GM06990 (cell line): ENCODE measurements around the gene KLRC1.
"Not testable (repeated sequence)": the region's sequence is repeated elsewhere in the genome, so short reads cannot be mapped to it uniquely, and the experiment has no call there.

ENCODE experiments used
- DNase-seq: peaks from one replicate; pipeline ENCODE4 v3.0.0-alpha.2; 2011; ENCODE audit not compliant: insufficient read length; ENCODE audit errors: extremely low read depth
- H3K27me3 ChIP-seq: replicated peaks from 2 replicates; pipeline ENCODE4 v1.6.0; 2011; ENCODE audit warnings: low read length; ENCODE audit not compliant: control insufficient read depth, insufficient read depth
- H3K36me3 ChIP-seq: 2 replicates; pipeline ENCODE4 v1.5.1; 2011; ENCODE audit warnings: low read length; ENCODE audit not compliant: control insufficient read depth, insufficient read depth
- H3K4me3 ChIP-seq: replicated peaks from 2 replicates; pipeline ENCODE4 v1.5.1; 2011; ENCODE audit warnings: low read depth, mild to moderate bottlenecking, control low read depth, low read length
- TF ChIP-seq, protein P1 (sequence below): IDR thresholded peaks from 2 replicates; pipeline ENCODE4 v1.5.1; 2011; ENCODE audit warnings: low read length, control low read depth, mild to moderate bottlenecking, inconsistent platforms; ENCODE audit not compliant: insufficient read depth, poor library complexity, severe bottlenecking

KLRC1 gene

DNA sequence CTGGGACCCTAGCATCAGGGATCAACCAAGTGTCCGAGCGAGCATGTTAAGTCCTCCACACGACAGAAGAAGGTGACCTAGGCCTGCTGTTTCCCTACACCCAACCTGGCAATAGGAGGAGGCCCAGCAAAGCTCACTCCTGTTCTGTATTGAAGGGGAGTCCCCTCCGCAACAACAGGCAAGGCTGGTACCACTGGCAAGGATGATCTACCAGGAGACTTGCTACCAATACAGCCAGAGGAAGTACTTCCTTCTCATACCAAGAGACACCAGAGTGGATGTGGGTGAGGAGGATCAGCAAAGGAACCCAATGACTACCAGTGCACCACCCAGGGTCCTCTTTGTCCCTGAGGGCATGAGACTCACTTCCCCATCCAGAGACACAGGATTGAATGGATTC lies 4.9 kb downstream of the KLRC1 start:
- H3K4me3 ChIP-seq, result no peak overlapping the region
- H3K36me3 ChIP-seq, result no peaks in the 10 kb centered on the region
- TF ChIP-seq, protein P1, sequence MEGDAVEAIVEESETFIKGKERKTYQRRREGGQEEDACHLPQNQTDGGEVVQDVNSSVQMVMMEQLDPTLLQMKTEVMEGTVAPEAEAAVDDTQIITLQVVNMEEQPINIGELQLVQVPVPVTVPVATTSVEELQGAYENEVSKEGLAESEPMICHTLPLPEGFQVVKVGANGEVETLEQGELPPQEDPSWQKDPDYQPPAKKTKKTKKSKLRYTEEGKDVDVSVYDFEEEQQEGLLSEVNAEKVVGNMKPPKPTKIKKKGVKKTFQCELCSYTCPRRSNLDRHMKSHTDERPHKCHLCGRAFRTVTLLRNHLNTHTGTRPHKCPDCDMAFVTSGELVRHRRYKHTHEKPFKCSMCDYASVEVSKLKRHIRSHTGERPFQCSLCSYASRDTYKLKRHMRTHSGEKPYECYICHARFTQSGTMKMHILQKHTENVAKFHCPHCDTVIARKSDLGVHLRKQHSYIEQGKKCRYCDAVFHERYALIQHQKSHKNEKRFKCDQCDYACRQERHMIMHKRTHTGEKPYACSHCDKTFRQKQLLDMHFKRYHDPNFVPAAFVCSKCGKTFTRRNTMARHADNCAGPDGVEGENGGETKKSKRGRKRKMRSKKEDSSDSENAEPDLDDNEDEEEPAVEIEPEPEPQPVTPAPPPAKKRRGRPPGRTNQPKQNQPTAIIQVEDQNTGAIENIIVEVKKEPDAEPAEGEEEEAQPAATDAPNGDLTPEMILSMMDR, result no peak
- no peak for DNase-seq
- H3K27me3 ChIP-seq, result no peaks in the 10 kb centered on the region

DNA sequence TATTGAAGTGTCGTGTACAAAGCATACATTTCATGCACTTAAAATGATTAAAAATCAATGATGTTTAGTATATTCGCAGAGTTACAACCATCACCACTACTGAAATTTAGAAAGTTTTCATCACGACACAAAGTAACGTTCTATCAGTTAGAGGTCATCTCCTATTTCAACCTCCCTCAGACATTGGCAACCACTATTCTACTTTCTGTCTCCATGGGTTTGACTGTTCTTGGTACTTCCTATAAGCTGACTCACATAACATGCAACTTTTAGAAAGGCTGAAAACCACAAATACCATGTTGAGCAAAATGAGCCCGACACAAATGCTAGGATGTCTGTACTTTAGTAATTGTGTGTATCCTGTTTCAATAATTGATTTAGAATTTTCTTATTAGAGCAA lies 7.1 kb downstream of the KLRC1 start:
- not testable (repeated sequence) for H3K4me3 ChIP-seq, H3K36me3 ChIP-seq, DNase-seq, H3K27me3 ChIP-seq

- H3K4me3 ChIP-seq, DNase-seq, H3K36me3 ChIP-seq, H3K27me3 ChIP-seq: not testable (repeated sequence)
Measured at GRCh38 chr12:10441144-10441543, 12.0 kb downstream of the KLRC1 start.

- not testable (repeated sequence) for H3K36me3 ChIP-seq, H3K4me3 ChIP-seq, DNase-seq, H3K27me3 ChIP-seq
Measured at GRCh38 chr12:10439608-10440274, 13.4 kb downstream of the KLRC1 start.

DNA sequence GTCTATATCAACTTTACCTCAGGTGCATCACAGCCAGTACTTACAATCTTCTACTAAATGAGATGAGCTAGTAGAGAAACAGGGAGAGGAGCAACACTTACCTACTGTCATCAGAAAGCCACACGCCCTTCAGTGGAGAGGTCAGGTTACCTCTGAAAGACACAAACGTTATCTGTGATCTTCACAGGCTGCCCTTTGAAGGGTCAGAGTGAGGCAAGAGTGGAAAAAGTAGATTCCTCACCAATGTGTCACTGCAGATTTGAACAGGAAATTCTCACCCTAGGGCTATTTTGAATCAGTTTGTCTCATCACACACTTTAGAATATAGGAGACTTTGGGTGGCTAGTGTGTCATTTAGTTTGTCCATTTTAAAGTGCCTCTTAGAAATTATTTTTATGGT lies 15.6 kb downstream of the KLRC1 start:
- H3K27me3 ChIP-seq, H3K4me3 ChIP-seq, DNase-seq, H3K36me3 ChIP-seq: not testable (repeated sequence)

- H3K27me3 ChIP-seq, H3K4me3 ChIP-seq, H3K36me3 ChIP-seq, DNase-seq: not testable (repeated sequence)
Measured at GRCh38 chr12:10435816-10436215, 17.4 kb downstream of the KLRC1 start, which contains the start of gene KLRC2. KLRC2 (minus strand) TSS chr12:10436010; CDS start chr12:10435986, 24 bp downstream.

DNA sequence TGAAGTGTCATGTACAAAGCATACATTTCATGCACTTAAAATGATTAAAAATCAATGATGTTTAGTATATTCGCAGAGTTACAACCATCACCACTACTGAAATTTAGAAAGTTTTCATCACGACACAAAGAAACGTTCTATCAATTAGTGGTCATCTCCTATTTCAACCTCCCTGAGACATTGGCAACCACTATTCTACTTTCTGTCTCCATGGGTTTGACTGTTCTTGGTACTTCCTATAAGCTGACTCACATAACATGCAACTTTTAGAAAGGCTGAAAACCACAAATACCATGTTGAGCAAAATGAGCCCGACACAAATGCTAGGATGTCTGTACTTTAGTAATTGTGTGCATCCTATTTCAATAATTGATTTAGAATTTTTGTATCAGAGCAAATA lies 22.6 kb downstream of the KLRC1 start:
- not testable (repeated sequence) for DNase-seq, H3K27me3 ChIP-seq, H3K36me3 ChIP-seq, H3K4me3 ChIP-seq

DNA sequence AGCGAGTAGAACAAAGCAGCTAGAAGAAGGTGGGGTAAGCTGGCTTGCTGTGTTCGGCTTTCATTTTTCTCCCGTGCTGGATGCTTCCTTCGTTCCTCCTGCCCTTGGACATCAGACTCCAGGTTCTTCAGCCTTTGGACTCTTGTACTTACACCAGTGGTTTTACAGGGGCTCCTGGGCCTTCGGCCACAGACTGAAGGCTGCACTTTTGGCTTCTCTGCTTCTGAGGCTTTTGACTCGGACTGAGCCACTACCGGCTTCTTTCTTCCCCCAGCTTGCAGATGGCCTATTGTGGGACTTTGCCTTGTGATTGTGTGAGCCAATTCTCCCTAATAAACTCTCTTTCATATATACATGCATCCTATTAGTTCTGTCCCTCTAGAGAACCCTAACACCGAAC lies 27.2 kb downstream of the KLRC1 start:
- DNase-seq, H3K4me3 ChIP-seq, H3K27me3 ChIP-seq, H3K36me3 ChIP-seq: not testable (repeated sequence)

DNA sequence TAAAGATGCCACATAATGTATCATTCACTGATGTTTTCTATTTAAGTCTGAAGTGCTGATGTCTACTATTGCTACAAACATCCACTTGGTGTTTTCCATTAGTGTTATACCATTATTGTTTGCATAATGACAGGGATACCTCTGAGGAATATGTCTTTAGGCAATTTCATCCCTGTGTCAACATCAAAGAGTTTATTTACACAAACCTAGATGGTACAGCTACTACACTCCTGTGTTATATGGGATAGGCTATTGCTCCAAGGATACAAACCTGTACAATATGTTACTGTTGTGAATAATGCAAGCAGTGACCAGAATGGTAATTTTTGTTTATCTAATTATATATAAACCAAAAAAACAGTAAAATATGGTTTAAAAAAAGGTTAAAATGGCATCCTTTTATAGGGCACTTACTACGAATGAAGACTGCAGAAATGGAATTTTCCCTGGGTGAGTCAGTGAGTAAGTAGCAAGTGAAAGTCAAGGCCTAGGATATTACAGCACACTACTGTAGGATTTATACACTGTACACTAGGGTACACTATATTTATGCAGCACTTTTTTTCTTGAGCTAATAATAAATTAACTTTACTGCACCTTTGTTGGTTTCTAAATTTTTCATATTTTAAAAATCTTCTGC lies 28.8 kb downstream of the KLRC1 start:
- H3K27me3 ChIP-seq, H3K4me3 ChIP-seq, H3K36me3 ChIP-seq, DNase-seq: not testable (repeated sequence)

- DNase-seq, H3K36me3 ChIP-seq, H3K27me3 ChIP-seq, H3K4me3 ChIP-seq: not testable (repeated sequence)
Measured at GRCh38 chr12:10422159-10422558, 31.0 kb downstream of the KLRC1 start.

- not testable (repeated sequence) for H3K36me3 ChIP-seq, H3K27me3 ChIP-seq, H3K4me3 ChIP-seq, DNase-seq
Measured at GRCh38 chr12:10420334-10420733, 32.8 kb downstream of the KLRC1 start, which contains the start of gene KLRC3. KLRC3 (minus strand) TSS chr12:10420595; CDS start chr12:10420550, 45 bp downstream.
